Myocyte (in vitro differentiated cells): Measurements from ENCODE around the gene CPEB4. TPM values are rescaled to one million over a fixed set of nuclear protein-coding genes. Genes with fewer than 3 reads are reported as not detected.

Experiments used
- DNase-seq: peaks from one replicate; pipeline ENCODE4 v3.0.0-alpha.2; 2012; ENCODE audit warnings: low read depth
- total RNA-seq: library from RNA; depleted of rRNA; stranded (reverse); fragments of >200 nt; gene quantifications from 2 replicates; pipeline ENCODE4 v1.2.3, GENCODE V29; 2014

CPEB4 gene
- total RNA-seq, 1 donor from 2014 or later: 64.3 TPM

GRCh38 chr5:173884402-173885053 lies 3.6 kb upstream of the CPEB4 start:
- no peak for DNase-seq

- no peak for DNase-seq
These were observed 3.1 kb upstream of the CPEB4 start for GRCh38 chr5:173885054-173885443.

GRCh38 chr5:173885475-173886010 lies 2.6 kb upstream of the CPEB4 start:
- DNase-seq: no peak

- no peak for DNase-seq
These were observed 2.0 kb upstream of the CPEB4 start for GRCh38 chr5:173886150-173886549.

GRCh38 chr5:173888473-173889131 lies 453 bp downstream of the CPEB4 start:
- peak; percentile 26 for DNase-seq

GRCh38 chr5:173890195-173890991 lies 2.2 kb downstream of the CPEB4 start:
- DNase-seq: peak; percentile 30

GRCh38 chr5:173891308-173892116 lies 3.4 kb downstream of the CPEB4 start:
- no peak for DNase-seq

- no peak for DNase-seq
These were observed 5.0 kb downstream of the CPEB4 start for GRCh38 chr5:173893192-173893561.

- no peak for DNase-seq
These were observed 7.4 kb downstream of the CPEB4 start for GRCh38 chr5:173895401-173896165.

GRCh38 chr5:173896631-173897030 lies 8.5 kb downstream of the CPEB4 start:
- DNase-seq: no peak

- no peak for DNase-seq
These were observed 13.6 kb downstream of the CPEB4 start for GRCh38 chr5:173901705-173902104.

GRCh38 chr5:173902334-173902733 lies 14.2 kb downstream of the CPEB4 start:
- no peak for DNase-seq

- no peak for DNase-seq
These were observed 14.6 kb downstream of the CPEB4 start for GRCh38 chr5:173902743-173903142.

- no peak for DNase-seq
These were observed 15.4 kb downstream of the CPEB4 start for GRCh38 chr5:173903396-173904140.

GRCh38 chr5:173904151-173904550 lies 16.0 kb downstream of the CPEB4 start:
- DNase-seq: no peak

- no peak for DNase-seq
These were observed 19.1 kb downstream of the CPEB4 start for GRCh38 chr5:173907284-173907683.

GRCh38 chr5:173907686-173908371 lies 19.7 kb downstream of the CPEB4 start:
- peak; percentile 78 for DNase-seq

- DNase-seq: peak; percentile 41
These were observed 21.1 kb downstream of the CPEB4 start for GRCh38 chr5:173909199-173909598.

GRCh38 chr5:173910215-173910614 lies 22.1 kb downstream of the CPEB4 start:
- DNase-seq: no peak
